Uterus (tissue), 2 donors: ENCODE results near the gene EIF3L.
A peak's percentile ranks its signal among the peaks of the same experiment; 100 is the strongest.

Experiments
- CTCF ChIP-seq, 4 experiments: fragments of 200-600 bp in 2 of 4; fragments of 450-650 bp in 2 of 4; sonication (generic) in 2 of 4; IDR thresholded peaks; one replicate each; pipeline ENCODE4 v1.5.1; 2016 to 2019; ENCODE audit warnings: antibody characterized with exemption in 4 of 4, mild to moderate bottlenecking in 2 of 4, moderate library complexity in 1 of 4
- POLR2A ChIP-seq, 2 donors: fragments of 450-650 bp; IDR thresholded peaks; one replicate each; pipeline ENCODE4 v1.6.1; 2016; ENCODE audit warnings: antibody characterized with exemption in 2 of 2, mild to moderate bottlenecking in 1 of 2, moderate library complexity in 1 of 2

- TF ChIP-seq POLR2A (IDR thresholded peaks at IDR 0.05) (peak; percentile 80 to 87), CTCF (IDR thresholded peaks at IDR 0.05) (no peak)
Measured at GRCh38 chr22:37804881-37805809, 44.1 kb upstream of the EIF3L start.
